H7 (cell line): ENCODE measurements around the gene UBB. TPM values are rescaled to one million over a fixed set of nuclear protein-coding genes. Genes with fewer than 3 reads are reported as not detected.
"Not testable (repeated sequence)": the region's sequence is repeated elsewhere in the genome, so short reads cannot be mapped to it uniquely, and the experiment has no call there.

Experiments
- DNase-seq: peaks from one replicate; pipeline ENCODE4 v3.0.0; 2012
- H3K27me3 ChIP-seq: 2 replicates; pipeline ENCODE4 v1.6.0; 2011; ENCODE audit warnings: mild to moderate bottlenecking, low read length; ENCODE audit not compliant: control insufficient read depth, insufficient read depth
- H3K36me3 ChIP-seq: replicated peaks from 2 replicates; pipeline ENCODE4 v1.5.1; 2011; ENCODE audit warnings: low read length; ENCODE audit not compliant: control insufficient read depth, insufficient read depth
- H3K4me3 ChIP-seq: 2 replicates; pipeline ENCODE4 v1.5.1; 2011; ENCODE audit warnings: low read depth, mild to moderate bottlenecking, control low read depth, low read length, moderate library complexity; ENCODE audit not compliant: insufficient read depth
- total RNA-seq: library from RNA; depleted of rRNA; stranded (reverse); fragments of >200 nt; shearing (Covaris generic); gene quantifications from 2 replicates; pipeline ENCODE4 v1.2.3, GENCODE V29; 2014

UBB gene
- total RNA-seq, 1 experiment from 2014 or later = 2,261 TPM

- Histone ChIP-seq H3K36me3 (no peaks in the 10 kb centered on the region), H3K27me3 (no peaks in the 10 kb centered on the region), H3K4me3 (no peak overlapping the region)
- no peak for DNase-seq
Measured at GRCh38 chr17:16391451-16391850, 10.6 kb downstream of the UBB start.

DNA sequence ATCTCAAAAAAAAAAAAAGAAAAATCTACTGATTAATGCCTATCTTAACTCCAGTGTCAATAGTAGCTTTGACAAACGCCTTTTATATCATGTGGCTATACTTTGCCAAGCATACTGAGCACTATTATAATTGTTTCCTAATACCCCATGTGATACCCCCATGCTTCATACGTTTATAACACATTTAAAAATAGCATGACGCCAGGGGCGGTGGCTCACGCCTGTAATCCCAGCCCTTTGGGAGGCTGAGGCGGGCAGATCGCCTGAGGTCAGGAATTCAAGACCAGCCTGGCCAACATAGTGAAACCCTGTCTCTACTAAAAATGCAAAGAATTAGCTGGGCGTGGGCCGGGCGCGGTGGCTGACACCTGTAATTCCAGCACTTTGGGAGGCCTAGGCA lies 11.6 kb downstream of the UBB start:
- not testable (repeated sequence) for DNase-seq, H3K4me3 ChIP-seq, H3K36me3 ChIP-seq, H3K27me3 ChIP-seq

DNA sequence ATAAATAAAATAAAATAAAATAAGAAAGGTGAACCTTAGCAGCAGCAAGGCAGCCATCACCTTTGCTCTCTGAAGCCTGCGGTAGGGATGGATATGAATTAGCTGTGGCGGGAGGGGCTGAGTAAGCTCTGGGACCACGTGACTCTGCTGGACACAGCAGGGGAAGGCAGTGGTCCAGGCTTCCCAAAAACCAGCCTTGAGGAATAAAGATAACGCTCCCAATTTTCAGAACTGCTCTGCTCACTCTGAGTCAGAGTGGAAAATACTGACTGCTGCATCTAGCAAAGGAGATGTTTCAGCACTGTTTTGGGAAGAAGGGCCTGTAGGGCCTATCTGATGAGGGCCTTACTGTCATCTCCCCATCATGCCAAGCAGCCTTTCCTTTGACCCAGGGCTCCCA lies 15.0 kb downstream of the UBB start:
- H3K27me3 ChIP-seq, DNase-seq, H3K4me3 ChIP-seq, H3K36me3 ChIP-seq: not testable (repeated sequence)

DNA sequence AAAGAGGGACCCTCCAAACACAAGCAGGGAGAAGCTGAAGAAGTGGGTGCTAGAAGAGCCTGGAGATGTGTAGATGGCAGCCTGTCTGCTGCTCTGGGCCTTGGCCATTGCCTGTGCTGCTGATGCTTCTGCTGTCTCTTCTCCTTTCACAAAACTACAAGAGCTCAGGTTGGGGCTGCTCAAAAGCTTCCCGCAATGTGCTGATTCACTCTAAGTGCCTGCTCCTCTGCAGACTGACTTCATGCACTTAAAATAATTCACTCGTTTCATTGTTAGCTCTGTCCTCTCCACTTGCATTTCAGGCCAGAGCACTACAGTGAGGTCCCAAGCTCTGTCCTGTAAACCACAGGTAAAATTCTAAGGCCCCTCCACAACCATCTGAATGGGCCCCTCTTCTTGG lies 15.8 kb downstream of the UBB start:
- not testable (repeated sequence) for H3K36me3 ChIP-seq, DNase-seq, H3K4me3 ChIP-seq, H3K27me3 ChIP-seq

DNA sequence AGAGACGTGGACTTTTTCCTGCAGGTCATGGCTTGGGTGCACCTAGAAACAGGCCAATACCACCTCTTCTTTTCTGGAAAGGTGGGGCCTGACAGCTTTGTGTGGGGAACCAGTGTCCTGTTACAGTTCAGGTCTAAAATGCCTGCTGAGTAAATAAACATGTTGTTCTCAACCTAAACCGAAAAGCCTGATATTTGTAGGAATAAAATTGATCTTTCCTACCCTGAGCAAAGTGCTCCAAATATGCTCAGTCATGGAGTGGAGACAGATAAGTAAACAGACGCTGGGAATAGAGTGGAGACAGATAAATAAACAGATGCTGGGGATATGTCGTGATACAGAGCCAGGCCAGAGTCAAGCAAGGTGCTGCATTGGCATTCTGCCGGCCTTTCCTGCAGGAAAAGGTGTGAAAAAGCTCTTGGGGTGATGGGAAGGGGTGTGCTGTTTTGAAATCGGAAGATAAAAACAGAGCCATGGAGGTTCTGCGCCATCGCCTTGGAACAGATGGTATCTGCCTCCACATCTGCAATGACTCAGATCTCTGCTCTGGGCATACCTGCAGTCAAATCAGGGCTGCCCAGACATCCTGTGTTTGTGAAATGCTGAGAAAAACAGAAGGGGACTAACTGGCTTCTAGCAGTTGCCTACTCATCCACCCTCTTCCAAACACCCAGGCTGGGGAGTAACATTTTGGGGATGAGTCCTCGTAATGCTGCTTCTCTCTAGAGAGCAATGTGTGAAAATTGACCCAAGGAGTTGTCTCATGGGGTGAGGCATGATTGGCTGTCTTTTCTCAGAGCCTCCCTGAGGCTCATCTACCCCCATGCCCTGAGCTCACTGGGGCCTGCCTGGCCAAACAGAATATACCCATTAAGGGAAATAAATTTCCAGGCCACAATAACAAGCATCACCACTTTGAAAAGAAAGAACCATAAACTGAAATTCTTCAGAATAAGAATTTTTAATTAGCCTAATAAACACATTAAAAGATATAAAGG lies 17.7 kb downstream of the UBB start:
- DNase-seq = no peak
- H3K4me3 ChIP-seq = no peak overlapping the region
- H3K36me3 ChIP-seq = no peaks in the 10 kb centered on the region
- H3K27me3 ChIP-seq = no peaks in the 10 kb centered on the region

DNA sequence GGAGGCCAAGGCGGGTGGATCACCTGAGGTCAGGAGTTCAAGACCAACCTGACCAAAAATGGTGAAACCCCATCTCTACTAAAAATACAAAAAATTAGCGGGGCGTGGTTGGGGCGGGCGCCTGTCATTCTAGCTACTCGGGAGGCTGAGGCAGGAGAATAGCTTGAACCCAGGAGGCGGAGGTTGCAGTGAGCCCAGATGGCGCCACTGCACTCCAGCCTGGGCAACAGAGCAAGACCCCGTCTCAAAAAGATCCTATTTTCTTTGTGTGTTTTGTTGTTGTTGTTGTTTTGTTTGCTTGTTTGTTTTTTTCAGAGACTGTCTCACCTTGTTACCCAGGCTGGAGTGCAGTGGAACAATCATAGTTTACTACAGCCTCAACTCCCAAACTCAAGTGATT lies 23.0 kb downstream of the UBB start:
- H3K4me3 ChIP-seq, H3K36me3 ChIP-seq, H3K27me3 ChIP-seq, DNase-seq: not testable (repeated sequence)

- no peaks in the 10 kb centered on the region for H3K27me3 ChIP-seq
- peak overlapping the region; percentile 52 for H3K4me3 ChIP-seq
- no peaks in the 10 kb centered on the region for H3K36me3 ChIP-seq
- DNase-seq = peak; percentile 96
Measured at GRCh38 chr17:16406742-16407674, 26.1 kb downstream of the UBB start.

DNA sequence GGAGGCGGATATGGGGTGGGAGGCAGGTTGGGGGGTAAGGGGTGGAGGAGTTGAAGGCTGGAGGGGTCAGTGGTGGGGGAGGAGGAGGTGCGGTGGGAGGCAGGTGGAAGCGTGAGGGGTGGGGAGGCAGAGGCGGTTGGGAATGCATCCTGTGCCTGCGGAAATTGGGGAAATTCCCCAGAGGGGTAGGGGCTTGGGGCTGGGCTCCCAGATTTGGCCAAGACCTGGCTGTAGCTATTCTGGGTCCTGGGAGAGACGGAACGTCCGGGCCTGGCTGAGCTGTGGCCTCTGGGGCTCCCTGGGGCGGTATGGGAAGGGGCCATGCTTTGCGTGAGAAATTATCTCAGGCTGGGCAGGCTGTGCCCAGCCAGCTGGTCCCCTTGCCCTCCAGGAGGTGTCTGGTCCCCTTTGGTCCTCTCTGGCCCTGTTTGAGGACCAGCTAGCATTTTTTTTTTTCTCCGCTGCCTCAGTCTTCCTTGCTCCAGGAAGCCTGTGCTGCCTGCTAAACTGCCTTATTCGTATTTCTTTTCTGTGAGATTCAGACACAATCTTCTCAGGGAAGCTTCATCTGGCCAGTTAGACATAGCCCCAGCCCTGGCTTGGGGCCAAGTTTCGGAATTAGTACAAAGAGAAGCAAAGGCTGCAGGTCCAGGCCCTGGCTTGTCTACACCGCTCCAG lies 27.2 kb downstream of the UBB start:
- peak; percentile 89 for DNase-seq
- peak overlapping the region; percentile 15 for H3K4me3 ChIP-seq
- H3K36me3 ChIP-seq = no peaks in the 10 kb centered on the region
- H3K27me3 ChIP-seq = no peaks in the 10 kb centered on the region

- H3K27me3 ChIP-seq = no peaks in the 10 kb centered on the region
- no peaks in the 10 kb centered on the region for H3K36me3 ChIP-seq
- H3K4me3 ChIP-seq = peak within 1 kb of the TSS; percentile 3; the same call in 1 of the 2 replicates
- DNase-seq = peak; percentile 87
Measured at GRCh38 chr17:16415031-16415924, 34.4 kb downstream of the UBB start, which contains the start of gene TRPV2. Gene TRPV2, plus strand, starts transcription at chr17:16415571. Its CDS starts 2,098 bp downstream, at chr17:16417669.

DNA sequence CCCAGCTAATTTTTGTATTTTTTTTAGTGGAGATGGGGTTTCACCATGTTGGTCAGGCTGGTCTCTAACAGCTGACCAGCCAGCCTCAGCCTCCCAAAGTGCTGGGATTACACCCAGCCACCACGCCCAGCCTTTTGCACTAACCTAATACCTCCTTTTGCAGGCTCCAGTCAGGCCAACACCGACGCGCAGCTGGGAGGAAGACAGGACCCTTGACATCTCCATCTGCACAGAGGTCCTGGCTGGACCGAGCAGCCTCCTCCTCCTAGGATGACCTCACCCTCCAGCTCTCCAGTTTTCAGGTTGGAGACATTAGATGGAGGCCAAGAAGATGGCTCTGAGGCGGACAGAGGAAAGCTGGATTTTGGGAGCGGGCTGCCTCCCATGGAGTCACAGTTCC lies 36.5 kb downstream of the UBB start:
- DNase-seq = peak; percentile 20
- Histone ChIP-seq H3K36me3 (no peaks in the 10 kb centered on the region), H3K27me3 (no peaks in the 10 kb centered on the region), H3K4me3 (no peak overlapping the region)

GRCh38 chr17:16417896-16418684 lies 37.2 kb downstream of the UBB start:
- DNase-seq = peak; percentile 68
- Histone ChIP-seq H3K36me3 (no peaks in the 10 kb centered on the region), H3K4me3 (no peak overlapping the region), H3K27me3 (no peaks in the 10 kb centered on the region)

DNA sequence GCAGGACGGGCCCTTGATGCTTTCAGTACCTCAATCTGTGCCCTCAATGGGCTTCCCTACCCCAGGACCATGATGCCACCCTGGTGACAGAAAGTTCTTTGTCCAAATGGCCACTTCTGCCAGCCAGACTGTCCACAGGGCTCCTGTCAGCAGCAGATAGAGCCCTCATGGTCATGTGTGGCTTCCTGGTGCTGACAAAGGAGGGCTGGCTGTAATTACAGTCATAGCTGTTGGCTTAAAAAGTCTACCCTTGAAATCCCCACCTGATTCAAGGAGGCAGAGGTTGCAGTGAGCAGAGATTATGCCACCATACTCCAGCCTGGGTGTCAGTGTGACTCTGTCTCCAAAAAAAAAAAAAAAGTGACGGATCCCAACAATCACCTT lies 37.8 kb downstream of the UBB start:
- Histone ChIP-seq H3K36me3 (no peaks in the 10 kb centered on the region), H3K27me3 (no peaks in the 10 kb centered on the region), H3K4me3 (no peak overlapping the region)
- no peak for DNase-seq
